KOPT-K1 (cell line): ENCODE results near the gene LAMTOR1.

ENCODE experiments used
- H3K27ac ChIP-seq: fragments of 200-600 bp; sonication (generic); 2 replicates; pipeline ENCODE4 v1.5.1; 2016; ENCODE audit warnings: antibody characterized with exemption, mild to moderate bottlenecking, low read depth, low read length; ENCODE audit not compliant: poor library complexity, severe bottlenecking
- H3K36me3 ChIP-seq: fragments of 200-600 bp; sonication (generic); 2 replicates; pipeline ENCODE4 v1.5.1; 2017; ENCODE audit warnings: antibody characterized with exemption, mild to moderate bottlenecking, low read length, moderate library complexity; ENCODE audit not compliant: insufficient read depth
- H3K9me3 ChIP-seq: fragments of 200-600 bp; sonication (generic); 2 replicates; pipeline ENCODE4 v1.5.1; 2017; ENCODE audit warnings: antibody characterized with exemption, low read length, mild to moderate bottlenecking; ENCODE audit not compliant: insufficient read depth, poor library complexity, severe bottlenecking

Gene LAMTOR1

DNA sequence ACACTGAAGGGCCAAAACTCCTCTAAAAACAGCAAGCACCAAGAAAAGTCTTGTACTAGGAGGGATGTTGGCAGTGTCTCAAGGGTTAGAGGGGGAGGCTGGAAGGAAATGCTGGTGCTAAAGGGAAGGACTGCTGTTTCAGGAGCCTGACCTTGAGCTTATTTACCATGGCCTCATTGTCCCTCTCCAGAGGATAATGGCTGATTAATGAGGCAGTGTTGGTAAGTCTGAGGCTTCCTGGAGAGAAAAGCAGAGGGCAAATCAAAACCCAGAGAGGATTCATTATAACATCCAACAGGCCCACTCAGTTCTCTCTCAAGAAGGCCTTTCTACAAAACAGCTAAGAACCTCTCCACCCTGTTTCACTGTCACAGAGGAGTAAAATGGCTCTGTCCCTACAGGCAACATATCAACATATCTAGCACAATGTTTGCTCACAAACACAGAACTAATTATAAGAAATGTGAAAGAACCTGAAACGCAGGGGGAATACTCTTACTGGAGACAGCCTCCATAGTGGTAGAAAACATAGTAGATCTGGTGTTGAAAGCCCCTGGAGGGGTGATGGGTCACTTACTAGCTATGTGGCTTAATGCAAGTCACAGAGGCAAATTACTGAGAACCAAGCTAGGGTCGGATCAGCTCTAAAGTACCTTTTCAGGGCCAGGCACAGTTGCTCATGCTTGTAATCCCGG lies 54.2 kb downstream of the LAMTOR1 start:
- Histone ChIP-seq H3K9me3 (no peaks in the 10 kb centered on the region), H3K36me3 (peaks cover 85% of the 10 kb centered on the region), H3K27ac (no peak overlapping the region)
